Activated CD8-positive, alpha-beta memory T cell treated with anti-CD3 and anti-CD28 coated beads, Interleukin-2, amount 10 ng/mL, durations not matched to agents 7 days and 5 days (primary cell): ENCODE data around the gene SLC16A10. TPM values are rescaled to one million over a fixed set of nuclear protein-coding genes. Genes with fewer than 3 reads are reported as not detected.

ENCODE experiments used
- ATAC-seq: fragments of 150-1000 bp; cut with Tn5 transposase; one replicate; pipeline ENCODE4 v1.10.0; 2021; ENCODE audit warnings: moderate library complexity
- CTCF ChIA-PET: fragments of 350-600 bp; sonication (Branson Sonifier 250); formaldehyde crosslinking; loops from one replicate; lab custom pipeline; 2021; ENCODE audit warnings: antibody characterized with exemption; lab: Charles Lee
- DNase-seq: peaks from one replicate; pipeline ENCODE4 v3.0.0-alpha.2; 2020
- H3K27ac Mint-ChIP-seq: one replicate; pipeline ENCODE4 v1.8.0; 2021; ENCODE audit warnings: mild to moderate bottlenecking, mixed read lengths
- H3K27me3 Mint-ChIP-seq: one replicate; pipeline ENCODE4 v1.8.0; 2021; ENCODE audit warnings: mixed read lengths
- H3K36me3 Mint-ChIP-seq: one replicate; pipeline ENCODE4 v1.8.0; 2021; ENCODE audit warnings: mild to moderate bottlenecking, mixed read lengths
- H3K4me1 Mint-ChIP-seq: one replicate; pipeline ENCODE4 v1.8.0; 2021; ENCODE audit warnings: mixed read lengths
- H3K4me3 Mint-ChIP-seq: one replicate; pipeline ENCODE4 v1.8.0; 2021; ENCODE audit warnings: mild to moderate bottlenecking, moderate library complexity, mixed read lengths
- H3K9me3 Mint-ChIP-seq: one replicate; pipeline ENCODE4 v1.8.0; 2022; ENCODE audit warnings: low read depth, mixed read lengths
- total RNA-seq, 2 experiments: library from RNA; stranded (reverse); gene quantifications; one replicate each; pipeline ENCODE4 v1.2.3, GENCODE V29; 2021

SLC16A10 gene
- total RNA-seq, 2 experiments from 2014 or later: 2.4 to 4.8 TPM

GRCh38 chr6:111277819-111278218, 190.5 kb downstream of the SLC16A10 start:
- Mint-ChIP-seq H3K9me3 (peaks cover 14% of the 10 kb centered on the region), H3K4me3 (no peak overlapping the region)

GRCh38 chr6:111278731-111279130, 191.4 kb downstream of the SLC16A10 start:
- Mint-ChIP-seq H3K27ac (no peak overlapping the region), H3K36me3 (peaks cover 77% of the 10 kb centered on the region), H3K9me3 (peaks cover 11% of the 10 kb centered on the region), H3K4me3 (no peak overlapping the region), H3K4me1 (no peaks in the 10 kb centered on the region), H3K27me3 (no peaks in the 10 kb centered on the region)
- ATAC-seq: no peak
- DNase-seq: no peak
- CTCF ChIA-PET: no interaction called here

More at GRCh38 chr6:111277819-111278218, 190.5 kb downstream of the SLC16A10 start:
- no peak overlapping the region for H3K27ac Mint-ChIP-seq
- no peaks in the 10 kb centered on the region for H3K4me1 Mint-ChIP-seq
- no peak for DNase-seq
- peaks cover 82% of the 10 kb centered on the region for H3K36me3 Mint-ChIP-seq
- ATAC-seq: no peak
- CTCF ChIA-PET: interaction anchor here (0.9 kb wide), 1 partner anchor 419 kb away, joined by 3 read pairs; no protein-coding TSS in a partner anchor
- no peaks in the 10 kb centered on the region for H3K27me3 Mint-ChIP-seq

- peaks cover 6% of the 10 kb centered on the region for H3K9me3 Mint-ChIP-seq
- H3K36me3 Mint-ChIP-seq: peaks cover 64% of the 10 kb centered on the region
- CTCF ChIA-PET: interaction anchor here (2.1 kb wide), 1 partner anchor 21 kb away, joined by 7 read pairs; a partner anchor contains a TSS
- no peak overlapping the region for H3K4me3 Mint-ChIP-seq
- no peak for ATAC-seq
- H3K4me1 Mint-ChIP-seq: no peaks in the 10 kb centered on the region
- no peak overlapping the region for H3K27ac Mint-ChIP-seq
- no peak for DNase-seq
- no peaks in the 10 kb centered on the region for H3K27me3 Mint-ChIP-seq
Measured at GRCh38 chr6:111280445-111280955, 193.2 kb downstream of the SLC16A10 start.

Other genes starting within 250 kb of the SLC16A10 start
- gene AMD1, start 212.7 kb upstream of the SLC16A10 start, total RNA-seq: 10 to 100 TPM; 71.2 to 85.1 TPM
- gene GTF3C6, start 128.8 kb upstream of the SLC16A10 start, total RNA-seq: 100 to 1,000 TPM in 1 of 2 experiments, 10 to 100 TPM in 1; 84.6 to 123 TPM
- 10 to 100 TPM; 26.4 to 32.6 TPM for gene RPF2, start 105.5 kb upstream of the SLC16A10 start, total RNA-seq